GM19372 (cell line): Measurements from ENCODE around the gene TCHP.
"Not testable (repeated sequence)": the region's sequence is repeated elsewhere in the genome, so short reads cannot be mapped to it uniquely, and the experiment has no call there.

Experiments
- ATAC-seq: cut with Tn5 transposase; IDR thresholded peaks from one replicate; pipeline ENCODE4 v1.9.1; 2021; ENCODE audit warnings: mild to moderate bottlenecking, low read depth, moderate library complexity; ENCODE audit not compliant: unreplicated experiment

Gene TCHP, protein sequence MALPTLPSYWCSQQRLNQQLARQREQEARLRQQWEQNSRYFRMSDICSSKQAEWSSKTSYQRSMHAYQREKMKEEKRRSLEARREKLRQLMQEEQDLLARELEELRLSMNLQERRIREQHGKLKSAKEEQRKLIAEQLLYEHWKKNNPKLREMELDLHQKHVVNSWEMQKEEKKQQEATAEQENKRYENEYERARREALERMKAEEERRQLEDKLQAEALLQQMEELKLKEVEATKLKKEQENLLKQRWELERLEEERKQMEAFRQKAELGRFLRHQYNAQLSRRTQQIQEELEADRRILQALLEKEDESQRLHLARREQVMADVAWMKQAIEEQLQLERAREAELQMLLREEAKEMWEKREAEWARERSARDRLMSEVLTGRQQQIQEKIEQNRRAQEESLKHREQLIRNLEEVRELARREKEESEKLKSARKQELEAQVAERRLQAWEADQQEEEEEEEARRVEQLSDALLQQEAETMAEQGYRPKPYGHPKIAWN

DNA sequence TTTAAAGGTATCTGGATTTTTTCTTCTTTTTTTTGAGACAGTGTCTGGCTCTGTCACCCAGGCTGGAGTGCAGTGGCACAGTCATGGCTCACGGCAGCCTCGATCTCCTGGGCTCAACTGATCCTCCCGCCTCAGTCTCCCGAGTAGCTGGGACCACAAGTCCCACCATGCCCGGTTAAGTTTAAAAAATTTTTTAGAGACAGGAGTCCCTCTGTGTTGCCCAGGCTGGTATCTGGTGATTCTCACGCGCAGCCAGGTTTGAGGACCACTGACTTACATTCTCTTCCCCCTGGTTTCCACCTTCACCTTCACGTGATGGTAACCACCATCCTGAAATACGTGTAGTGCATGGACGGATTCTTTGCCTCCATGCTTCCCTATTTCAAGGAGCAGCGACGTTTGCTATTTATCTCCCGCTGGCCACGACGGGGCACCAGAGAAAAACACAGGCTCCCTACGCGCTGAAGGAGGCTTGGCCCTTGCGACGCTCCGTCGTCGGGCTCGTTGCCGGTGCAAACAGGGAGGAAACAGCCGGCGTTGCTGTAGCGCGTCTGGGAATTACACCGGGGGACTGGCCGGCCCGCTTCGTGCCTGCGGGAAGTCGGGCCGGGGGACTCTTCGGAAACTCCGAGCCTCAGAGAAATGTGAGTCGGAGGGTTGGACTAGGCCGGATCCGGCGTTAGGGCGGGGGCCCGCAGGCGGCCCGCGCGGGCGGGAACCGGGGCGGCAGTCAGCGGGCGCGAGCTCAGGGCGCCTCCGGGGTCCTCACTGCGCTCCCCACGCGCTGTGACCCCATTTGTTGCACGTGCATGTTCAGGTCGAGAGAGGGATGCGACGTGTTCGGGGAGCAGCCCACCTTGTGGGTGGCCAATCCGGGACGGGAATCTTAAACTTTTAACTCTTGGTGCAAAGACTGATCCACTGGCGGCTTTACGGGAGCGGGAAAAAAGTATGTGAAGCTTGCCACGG lies at the start of gene TCHP:
Gene TCHP, plus strand, starts transcription at position 492 of the 969 bp plus-strand sequence. CDS start 2,753 bp downstream, outside the sequence.
- peak; percentile 66 for ATAC-seq

DNA sequence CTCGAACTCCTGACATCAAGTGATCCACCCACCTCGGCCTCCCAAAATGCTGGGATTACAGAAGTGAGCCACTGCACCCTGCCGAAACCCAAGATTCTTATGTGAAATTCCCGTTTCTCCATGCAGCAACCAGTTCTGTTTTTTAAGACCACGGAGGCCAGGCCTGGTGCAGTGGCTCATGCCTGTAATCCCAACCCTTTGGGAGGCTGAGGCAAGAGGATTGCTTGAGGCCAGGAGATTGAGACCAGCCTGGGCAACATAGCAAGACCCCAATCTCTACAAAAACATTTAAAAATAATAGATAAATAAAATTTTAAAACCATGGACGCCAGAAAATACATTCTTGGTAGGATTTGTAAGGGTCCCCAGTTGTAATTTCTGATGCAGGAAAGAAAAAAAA lies 49.6 kb upstream of the TCHP start:
- not testable (repeated sequence) for ATAC-seq

DNA sequence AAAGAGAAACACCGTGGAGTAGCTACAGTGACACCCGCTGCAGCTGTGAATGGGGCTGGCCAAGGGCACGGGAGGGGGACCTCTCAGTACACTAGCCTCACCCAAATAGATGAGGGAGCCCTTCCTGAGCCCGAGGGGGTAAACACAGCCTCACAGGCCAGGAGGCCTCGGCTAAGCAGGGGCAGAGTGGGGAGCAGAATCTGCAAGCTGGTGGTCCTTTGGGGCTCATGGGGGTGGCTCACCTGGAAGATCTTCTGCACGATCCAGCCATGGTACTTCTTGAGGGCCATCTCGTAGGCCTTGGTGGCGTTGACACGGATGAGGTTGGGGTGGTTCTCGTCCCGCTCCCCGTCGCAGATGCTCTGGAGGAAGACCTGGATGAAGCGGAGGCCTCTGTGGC lies 44.7 kb upstream of the TCHP start:
- no peak for ATAC-seq

DNA sequence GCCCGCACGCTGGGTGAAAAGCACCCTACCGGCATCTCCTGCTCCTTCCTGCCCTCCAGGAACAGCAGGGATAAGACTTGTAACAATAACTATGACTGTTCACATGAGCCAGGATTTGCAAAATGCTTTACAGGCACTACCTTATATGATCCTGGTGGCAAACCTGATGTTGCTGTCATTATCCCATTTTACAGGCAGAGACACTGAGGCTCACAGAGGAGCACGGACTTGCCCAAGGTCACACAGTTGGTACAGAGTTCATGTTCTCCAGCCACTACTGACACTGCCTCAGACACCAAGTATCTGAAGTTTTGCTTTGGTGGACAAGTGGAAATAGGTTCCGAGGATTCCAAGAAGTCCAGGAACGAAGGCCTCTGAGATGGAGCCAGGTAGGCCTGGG lies 42.4 kb upstream of the TCHP start:
- no peak for ATAC-seq

DNA sequence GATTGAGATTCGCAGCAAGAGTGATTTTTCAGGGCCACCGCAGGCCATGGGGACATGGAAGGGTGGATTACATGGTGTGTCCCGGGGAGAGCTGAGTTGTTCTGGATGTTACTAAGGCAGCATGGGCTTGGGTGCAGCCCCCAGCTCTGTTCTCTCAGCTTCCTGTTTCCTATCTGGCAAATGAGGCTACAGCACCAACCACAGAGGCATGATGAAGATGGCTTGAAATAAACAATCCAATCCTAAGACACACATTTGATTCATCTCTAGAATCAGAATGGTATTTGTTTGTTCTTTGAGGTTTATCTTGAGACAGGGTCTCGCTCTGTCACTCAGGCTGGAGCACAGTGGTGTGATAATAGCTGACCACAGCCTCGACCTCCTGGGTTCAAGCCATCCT lies 41.3 kb upstream of the TCHP start:
- no peak for ATAC-seq

DNA sequence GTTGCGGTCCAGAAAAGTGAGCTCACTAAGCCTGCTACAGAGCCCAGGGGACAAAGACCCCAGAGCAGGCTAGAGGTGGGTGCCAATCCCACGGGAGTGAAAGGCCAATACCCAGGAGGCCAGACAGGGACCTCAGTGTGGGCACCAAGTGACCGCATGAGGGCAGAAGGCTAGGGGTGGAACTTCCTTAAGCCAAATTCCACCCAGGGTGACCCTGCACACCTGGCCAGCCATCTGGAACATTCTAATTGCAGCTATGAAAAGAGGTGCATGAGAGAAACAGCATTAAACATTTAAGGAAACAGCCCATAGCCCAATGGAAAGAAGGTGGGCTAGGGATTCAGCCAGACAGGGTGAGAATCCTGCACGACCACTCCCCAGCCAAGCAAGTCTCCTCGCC lies 39.1 kb upstream of the TCHP start:
- no peak for ATAC-seq

DNA sequence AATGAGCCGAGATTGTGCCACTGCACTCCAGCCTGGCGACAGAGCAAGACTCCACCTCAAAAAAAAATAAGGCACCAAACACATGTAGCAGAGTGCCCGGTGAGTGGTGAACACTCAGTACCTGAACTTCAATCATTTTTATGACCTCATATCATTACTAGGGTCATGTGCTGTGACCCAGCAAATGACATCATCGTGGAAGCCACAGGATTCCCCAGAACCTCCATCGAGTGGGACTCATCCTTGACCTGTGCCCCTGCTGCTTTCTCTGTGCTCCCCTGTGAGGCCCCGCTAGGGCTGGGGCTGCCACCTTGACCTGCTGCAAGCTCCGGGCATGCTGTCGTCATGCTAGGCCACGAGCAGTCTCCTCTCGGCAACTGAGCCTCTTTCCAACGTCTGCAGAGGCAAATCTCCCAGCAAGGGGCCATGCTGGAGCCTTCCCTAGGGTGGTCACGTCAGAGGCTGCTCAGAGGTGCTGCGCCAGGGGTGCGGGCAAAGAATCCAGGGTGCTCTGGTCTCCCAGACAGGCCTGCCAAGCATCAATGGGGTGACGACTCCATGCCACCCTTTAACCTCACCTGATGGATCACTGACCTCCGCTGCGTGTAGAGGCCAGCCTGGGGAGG lies 38.3 kb upstream of the TCHP start:
- ATAC-seq: no peak

DNA sequence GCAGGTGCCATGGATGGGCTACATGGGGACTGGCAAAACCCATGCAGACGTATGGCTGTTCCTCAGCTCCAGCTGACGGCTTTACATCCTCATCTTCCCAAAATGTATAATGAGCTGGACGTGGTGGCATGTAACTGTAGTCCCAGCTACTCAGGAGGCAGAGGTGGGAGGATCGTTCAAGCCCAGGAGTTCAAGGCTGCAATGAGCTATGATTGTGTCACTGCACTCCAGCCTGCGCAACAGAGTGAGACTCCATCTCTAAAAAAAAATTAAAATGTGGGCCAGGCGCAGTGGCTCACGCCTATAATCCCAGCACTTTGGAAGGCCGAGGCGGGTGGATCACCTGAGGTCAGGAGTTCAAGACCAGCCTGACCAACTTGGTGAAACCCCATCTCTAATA lies 37.6 kb upstream of the TCHP start:
- ATAC-seq: not testable (repeated sequence)

DNA sequence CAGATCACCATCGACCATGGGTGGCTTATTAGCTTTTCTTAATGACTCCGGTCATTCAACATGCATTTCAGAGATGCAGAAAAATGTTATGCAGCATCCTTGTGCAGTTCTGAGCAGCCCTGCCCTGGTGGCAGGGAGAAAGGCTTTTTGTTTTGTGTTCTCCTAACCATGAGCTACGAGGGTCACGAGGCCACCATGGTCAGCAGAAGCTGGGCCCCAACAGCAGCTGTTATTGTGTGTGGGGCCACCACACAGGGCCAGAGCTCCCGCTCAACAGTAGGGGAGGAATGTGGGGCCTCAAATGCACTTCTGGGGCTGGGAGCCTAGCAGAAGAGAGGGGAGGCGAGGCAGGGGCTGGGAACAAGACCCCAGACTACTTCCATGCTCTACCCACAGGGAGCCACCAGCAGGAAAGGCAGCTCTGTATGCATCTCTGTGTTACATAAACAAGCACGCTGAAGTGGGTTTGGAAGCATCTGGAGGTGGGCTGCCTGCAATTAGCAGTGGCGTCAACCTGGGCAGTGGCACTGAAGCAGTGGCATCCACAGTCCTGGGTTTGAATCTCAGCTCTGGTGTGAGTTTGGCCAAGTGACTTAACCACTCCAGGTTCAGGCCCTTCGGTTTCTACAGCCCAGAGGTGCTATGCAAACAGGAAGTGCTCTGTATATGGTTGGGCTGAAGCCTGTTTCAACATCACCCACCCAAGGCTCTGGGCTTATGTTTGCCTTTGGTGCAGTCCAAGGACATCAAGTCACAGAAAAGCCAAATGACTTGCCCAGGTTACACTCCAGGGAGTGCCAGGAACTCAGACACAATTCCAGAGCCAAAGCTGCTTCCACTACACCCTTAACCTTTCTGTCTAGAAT lies 36.0 kb upstream of the TCHP start:
- no peak for ATAC-seq

DNA sequence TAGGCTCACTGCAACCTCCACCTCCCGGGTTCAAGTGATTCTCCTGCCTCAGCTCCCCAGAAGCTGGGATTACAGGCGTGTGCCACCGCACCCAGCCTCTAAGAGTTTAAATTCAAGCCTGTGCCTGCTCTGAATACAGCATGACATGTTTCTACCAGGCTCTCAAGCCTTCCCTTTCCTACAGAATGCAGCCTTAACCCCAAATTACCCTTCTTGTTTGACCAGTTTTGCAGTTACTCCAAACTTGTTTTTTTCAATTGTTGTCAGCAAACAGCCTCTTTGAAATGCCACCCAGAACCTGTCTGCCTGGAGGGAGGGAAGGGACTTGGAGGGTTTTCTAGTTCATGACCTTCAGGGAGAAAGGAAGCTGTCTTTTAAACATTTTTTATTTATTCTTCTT lies 35.2 kb upstream of the TCHP start:
- no peak for ATAC-seq

DNA sequence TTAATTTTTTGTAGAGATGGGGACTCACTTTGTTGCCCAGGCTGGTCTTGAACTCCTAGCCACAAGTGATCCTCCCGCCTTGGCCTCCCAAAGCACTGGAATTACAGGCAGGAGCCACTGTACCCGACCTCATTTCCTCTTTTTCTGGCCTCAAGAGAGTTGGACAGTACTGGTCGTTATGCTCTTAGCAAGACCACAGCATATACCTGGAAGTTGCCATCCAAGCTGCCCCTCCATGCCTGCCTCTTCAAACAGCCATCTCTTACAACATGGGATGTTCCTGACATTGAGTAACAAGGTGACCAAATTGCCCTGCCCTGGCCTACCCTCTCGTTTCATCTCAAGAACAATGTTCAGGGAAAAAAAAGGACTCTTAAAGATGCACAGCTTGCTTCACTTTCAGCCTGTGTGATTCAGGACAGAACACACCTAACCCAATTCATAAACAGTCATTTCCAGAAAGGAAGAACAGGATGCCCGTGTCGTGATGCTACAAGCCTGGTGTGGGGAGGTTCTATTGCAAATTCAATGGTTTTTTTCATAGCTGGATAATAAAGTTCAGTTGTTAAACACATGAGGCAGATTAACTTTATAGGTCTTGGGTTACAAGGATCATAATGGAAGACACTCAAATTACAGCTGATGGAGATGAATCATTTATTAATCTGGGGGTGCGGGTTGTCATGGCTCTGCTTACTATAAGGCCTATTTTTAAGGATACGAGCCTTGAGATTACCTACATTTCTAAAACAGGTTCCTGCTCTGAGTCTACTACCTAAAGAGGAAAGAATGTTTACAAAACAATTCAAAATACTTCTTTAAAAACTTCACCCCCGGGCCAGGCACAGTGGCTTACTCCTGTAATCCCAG lies 31.7 kb upstream of the TCHP start:
- ATAC-seq: no peak

DNA sequence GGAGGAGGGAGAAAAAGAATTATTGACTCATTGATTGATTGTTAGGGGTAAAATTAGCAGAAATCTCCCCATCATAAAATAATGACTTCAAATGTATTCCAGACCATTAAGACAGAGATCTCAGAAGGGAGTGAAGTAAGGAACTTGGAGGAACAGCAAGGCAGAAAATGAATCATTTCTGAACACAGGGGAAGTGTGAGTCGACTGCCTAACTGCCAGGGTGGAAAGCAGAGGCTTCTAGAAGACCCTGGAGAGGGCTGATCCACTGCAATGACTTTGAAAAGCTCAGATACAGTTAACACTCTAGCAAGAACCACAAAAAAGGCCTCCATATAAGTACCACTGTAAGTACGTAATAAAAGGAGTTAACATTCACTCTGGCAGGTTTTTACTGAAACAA lies 29.4 kb upstream of the TCHP start:
- no peak for ATAC-seq

DNA sequence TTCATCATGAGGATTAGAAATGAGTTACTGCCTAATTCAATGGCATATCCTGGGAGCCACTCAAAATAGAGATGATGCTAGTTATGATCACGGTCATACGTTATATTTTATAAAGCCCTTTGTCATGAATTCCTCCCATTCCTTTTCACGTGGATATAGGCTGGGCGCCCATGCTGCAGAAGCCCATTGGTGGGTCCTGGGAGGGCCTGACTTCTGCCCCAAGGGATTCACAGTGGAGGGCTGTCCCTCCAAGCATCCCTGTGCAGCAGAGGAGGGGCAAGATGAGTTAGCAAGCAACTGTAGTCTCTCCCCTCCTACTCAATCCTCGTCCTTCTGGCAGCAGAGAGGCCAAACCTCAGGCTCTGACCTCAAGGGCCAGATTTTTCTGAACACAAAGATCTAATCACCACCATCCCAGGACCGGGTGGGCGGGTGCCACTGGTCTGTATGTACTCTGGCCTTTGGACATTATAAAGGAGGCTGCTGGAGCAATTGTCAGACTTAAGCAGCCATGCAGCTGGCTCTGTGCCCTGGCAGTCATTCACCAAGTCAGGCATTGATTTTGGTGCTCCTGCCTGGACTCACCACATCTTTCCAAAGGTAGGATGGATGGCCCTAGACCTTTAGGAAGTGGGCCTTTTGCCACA lies 28.3 kb upstream of the TCHP start:
- no peak for ATAC-seq

DNA sequence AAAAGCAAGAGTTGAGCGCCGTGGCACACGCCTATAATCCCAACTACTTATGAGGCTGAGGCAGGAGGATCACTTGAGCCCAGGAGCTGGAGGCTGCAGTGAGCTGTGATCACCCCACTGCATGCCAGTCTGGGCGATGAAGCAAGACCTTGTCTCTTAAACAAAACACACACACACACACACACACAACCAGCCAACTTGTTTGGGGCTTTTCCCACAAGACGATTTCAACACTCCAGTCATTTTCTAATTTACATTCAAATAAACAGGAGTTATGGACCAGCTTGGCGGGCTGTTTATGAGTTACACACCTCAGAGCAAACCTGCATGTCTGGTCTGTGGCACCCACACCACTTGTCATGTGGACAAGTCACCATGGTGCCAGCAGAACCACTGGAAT lies 26.4 kb upstream of the TCHP start:
- ATAC-seq: no peak

DNA sequence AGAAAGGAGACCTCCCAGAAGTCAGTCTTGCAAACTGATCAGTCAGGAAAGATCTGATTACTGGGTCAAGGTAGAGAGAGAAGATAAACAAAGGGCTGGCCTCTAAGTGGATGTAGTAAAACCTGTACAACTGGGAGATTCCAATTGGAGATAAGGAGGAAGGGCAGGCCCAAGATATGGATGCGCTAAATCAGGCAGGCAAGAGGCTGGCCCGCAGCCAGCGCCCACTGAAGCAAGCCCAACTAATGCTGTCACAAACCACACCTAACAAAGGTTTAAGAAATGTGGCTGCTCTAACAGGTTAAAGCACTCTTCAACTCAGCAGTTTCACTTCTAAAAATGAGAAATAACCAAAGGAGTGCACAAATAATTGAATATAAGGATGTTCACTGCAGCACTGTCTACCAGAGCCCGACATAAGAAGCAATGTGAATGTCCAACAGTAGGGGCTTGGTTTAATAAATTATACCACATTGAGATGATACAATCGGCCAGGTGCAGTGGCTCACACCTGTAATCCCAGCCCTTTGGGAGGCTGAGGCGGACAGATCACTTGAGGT lies 24.4 kb upstream of the TCHP start:
- ATAC-seq: no peak

DNA sequence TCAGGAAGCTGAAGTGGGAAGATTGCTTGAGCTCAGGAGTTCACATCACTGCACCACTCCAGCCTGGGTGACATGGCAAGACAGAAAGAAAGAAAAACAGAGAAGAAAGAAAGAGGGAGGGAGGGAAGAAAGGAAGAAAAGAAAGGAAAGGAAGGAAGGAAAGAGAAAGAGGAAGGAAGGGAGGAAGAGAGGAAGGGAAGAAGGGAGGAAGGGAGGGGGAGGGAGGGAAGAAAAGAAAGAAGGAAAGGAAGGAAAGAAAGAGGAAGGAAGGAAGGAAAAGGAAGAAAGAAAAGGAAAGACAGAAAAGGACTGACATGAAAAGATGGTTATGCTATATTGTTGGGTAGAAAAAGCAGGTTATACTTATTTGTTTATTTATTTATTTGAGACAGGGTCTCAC lies 23.7 kb upstream of the TCHP start:
- no peak for ATAC-seq

DNA sequence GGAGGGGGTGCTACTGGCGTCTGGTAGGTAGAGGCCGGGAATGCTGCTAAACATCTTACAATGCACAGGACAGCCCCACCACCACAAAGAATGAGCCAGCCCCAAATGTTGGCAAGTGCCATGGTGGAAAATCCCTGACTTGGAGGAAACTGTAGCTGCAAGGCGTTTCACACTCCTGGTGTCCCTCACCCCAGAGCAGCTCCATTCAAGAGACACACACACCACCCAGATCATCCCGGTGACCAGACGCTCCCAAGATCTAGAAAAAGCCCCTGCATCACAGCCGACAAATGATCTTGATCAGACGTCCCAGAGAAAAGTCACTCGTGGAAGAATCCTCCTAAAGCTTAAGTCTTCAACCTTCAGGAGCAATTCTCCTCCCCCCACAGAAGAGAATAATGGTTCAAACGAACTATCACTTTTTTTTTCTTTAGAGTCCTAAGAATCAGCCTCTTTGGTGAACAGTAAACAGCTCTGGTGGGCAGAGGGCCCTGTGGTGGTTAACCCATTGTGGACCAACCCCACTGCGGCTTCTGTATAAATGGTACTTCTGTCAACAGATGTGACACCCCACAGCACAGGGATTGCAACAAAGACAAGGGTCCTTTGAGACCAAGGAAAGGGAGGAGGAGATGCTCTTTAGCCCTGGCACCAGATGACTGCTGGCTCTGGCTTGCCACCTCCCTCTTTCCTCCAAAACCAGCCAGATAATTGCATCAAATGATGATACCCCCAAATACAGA lies 22.4 kb upstream of the TCHP start:
- no peak for ATAC-seq

DNA sequence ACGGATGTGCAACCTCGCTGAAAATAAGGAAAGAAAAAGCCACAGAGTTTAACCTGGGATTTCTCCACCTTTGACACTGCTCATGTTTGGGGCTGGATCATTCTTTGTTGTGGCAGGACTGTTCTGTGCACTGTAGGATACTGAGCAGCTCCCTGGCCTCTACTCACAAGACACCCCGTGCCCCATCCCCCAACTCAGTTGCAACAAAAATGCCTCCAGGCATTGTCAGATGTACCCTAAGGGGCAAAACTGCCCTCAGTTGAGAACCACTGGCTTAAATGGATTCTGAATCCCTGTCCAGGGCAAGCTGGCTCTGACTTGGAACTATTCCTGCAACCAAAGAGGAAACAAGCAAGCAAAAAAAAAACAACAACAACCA lies 21.8 kb upstream of the TCHP start:
- no peak for ATAC-seq
